PC-3 (cell line): Measurements from ENCODE around the gene ABCA5. TPM values are rescaled to one million over a fixed set of nuclear protein-coding genes. Genes with fewer than 3 reads are reported as not detected.

Experiments used
- ATAC-seq: fragments of 200-7000 bp; cut with Tn5 transposase; 2 replicates; pipeline ENCODE4 v1.9.1; 2020; ENCODE audit warnings: mild to moderate bottlenecking, moderate library complexity
- BruUV-seq: library from RNA; stranded (reverse); fragments of 400-500 nt; replicated peaks from 2 replicates; lab custom pipeline; 2021; lab: Mats Ljungman, UMichigan
- CTCF ChIA-PET: fragments of 300-600 bp; sonication (Branson Sonifier 250); formaldehyde crosslinking; loops from one replicate; lab custom pipeline; 2022; ENCODE audit warnings: antibody characterized with exemption; lab: Charles Lee
- POLR2A ChIA-PET: fragments of 300-600 bp; sonication (Branson Sonifier 250); formaldehyde crosslinking; loops from one replicate; lab custom pipeline; 2022; ENCODE audit warnings: antibody characterized with exemption; ENCODE audit not compliant: unreplicated experiment; lab: Charles Lee
- DNase-seq: peaks from one replicate; pipeline ENCODE4 v3.0.0-alpha.2; 2015
- H2AFZ ChIP-seq: fragments of 300-600 bp; sonication (generic); 2 replicates; pipeline ENCODE4 v1.6.0; 2016; ENCODE audit warnings: antibody characterized with exemption, low read length
- H3F3A ChIP-seq: fragments of 300-600 bp; sonication (generic); one replicate; pipeline ENCODE4 v1.6.0; 2017; ENCODE audit warnings: antibody characterized with exemption, low read length, control low read depth, mild to moderate bottlenecking; ENCODE audit not compliant: unreplicated experiment
- H3K27ac ChIP-seq: fragments of 300-600 bp; sonication (generic); 2 replicates; pipeline ENCODE4 v1.5.1; 2016; ENCODE audit warnings: mild to moderate bottlenecking, low read length
- H3K27me3 ChIP-seq: fragments of 300-600 bp; sonication (generic); 2 replicates; pipeline ENCODE4 v1.6.1; 2016; ENCODE audit warnings: low read length, mixed read lengths
- H3K36me3 ChIP-seq: fragments of 300-600 bp; sonication (generic); 2 replicates; pipeline ENCODE4 v1.6.1; 2016; ENCODE audit warnings: low read depth, mixed run types, low read length, mixed read lengths
- H3K4me1 ChIP-seq: fragments of 300-600 bp; sonication (generic); 2 replicates; pipeline ENCODE4 v1.5.1; 2016; ENCODE audit warnings: low read length; ENCODE audit not compliant: insufficient read depth
- H3K4me2 ChIP-seq: fragments of 300-600 bp; sonication (generic); 2 replicates; pipeline ENCODE4 v1.6.0; 2016; ENCODE audit warnings: low read length
- H3K4me3 ChIP-seq: fragments of 300-600 bp; sonication (generic); 2 replicates; pipeline ENCODE4 v1.5.1; 2016; ENCODE audit warnings: mild to moderate bottlenecking, low read length, mixed read lengths
- H3K79me2 ChIP-seq: fragments of 300-600 bp; sonication (generic); 2 replicates; pipeline ENCODE4 v1.6.1; 2017; ENCODE audit warnings: low read length, mixed read lengths
- H3K9ac ChIP-seq: fragments of 300-600 bp; sonication (generic); 2 replicates; pipeline ENCODE4 v1.6.0; 2016; ENCODE audit warnings: mild to moderate bottlenecking, low read length
- H3K9me2 ChIP-seq: fragments of 300-600 bp; sonication (generic); replicated peaks from 2 replicates; pipeline ENCODE4 v1.6.1; 2016; ENCODE audit warnings: mixed run types, low read length, mixed read lengths
- H3K9me3 ChIP-seq: fragments of 300-600 bp; sonication (generic); 2 replicates; pipeline ENCODE4 v1.6.1; 2016; ENCODE audit warnings: low read length, mixed read lengths
- H4K20me1 ChIP-seq: fragments of 300-600 bp; sonication (generic); 2 replicates; pipeline ENCODE4 v1.6.1; 2016; ENCODE audit warnings: low read length, mixed read lengths
- EZH2 ChIP-seq: fragments of 300-600 bp; sonication (generic); IDR thresholded peaks from one replicate; pipeline ENCODE4 v1.6.1; 2017; ENCODE audit warnings: antibody characterized with exemption, mild to moderate bottlenecking, low read length; ENCODE audit not compliant: unreplicated experiment
- EZH2phosphoT487 ChIP-seq: fragments of 300-600 bp; sonication (generic); IDR thresholded peaks from 2 replicates; pipeline ENCODE4 v1.6.1; 2018; ENCODE audit warnings: mild to moderate bottlenecking, antibody characterized with exemption, low read length, borderline replicate concordance
- intact Hi-C: fragments of 100-400 bp; cut with micrococcal nuclease; formaldehyde crosslinking; loops from 2 replicates; pipeline ENCODE4 v1.9.0; 2023
- total RNA-seq: library from RNA; depleted of rRNA; stranded (reverse); fragments of >200 nt; gene quantifications from 2 replicates; pipeline ENCODE4 v1.2.3, GENCODE V29; 2014
- TF ChIP-seq, protein P1 (sequence below): fragments of 300-600 bp; sonication (generic); conservative IDR thresholded peaks from 2 replicates; pipeline ENCODE4 v1.5.1; 2017; ENCODE audit warnings: antibody characterized with exemption, low read depth, mild to moderate bottlenecking, low read length

Gene ABCA5
- total RNA-seq, 1 experiment from 2014 or later, result 7.0 TPM

DNA sequence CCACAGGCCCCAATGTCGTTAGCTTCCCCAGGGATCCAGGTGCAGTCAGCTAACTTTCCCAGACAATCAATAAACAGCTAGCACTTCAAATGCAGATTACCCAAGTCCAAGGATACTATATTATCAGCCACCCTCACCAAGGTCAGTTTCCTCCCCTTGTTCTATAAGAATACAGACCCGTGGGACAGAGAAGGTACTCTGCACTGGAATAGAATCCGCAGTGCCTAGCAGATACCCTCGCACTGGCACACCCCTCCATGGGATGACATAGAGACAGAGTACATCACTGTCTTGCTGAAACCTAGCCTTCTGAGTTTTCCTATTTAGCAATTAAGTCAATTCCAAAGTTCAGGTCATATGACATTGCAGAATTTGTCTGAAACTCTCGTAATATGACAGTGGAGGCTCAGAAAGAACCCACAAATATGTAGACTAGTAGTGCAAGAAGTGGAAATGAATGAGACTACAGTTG, 58.4 kb downstream of the ABCA5 start:
- TF ChIP-seq EZH2 (no peak), EZH2phosphoT487 (no peak)
- TF ChIP-seq, protein P1, sequence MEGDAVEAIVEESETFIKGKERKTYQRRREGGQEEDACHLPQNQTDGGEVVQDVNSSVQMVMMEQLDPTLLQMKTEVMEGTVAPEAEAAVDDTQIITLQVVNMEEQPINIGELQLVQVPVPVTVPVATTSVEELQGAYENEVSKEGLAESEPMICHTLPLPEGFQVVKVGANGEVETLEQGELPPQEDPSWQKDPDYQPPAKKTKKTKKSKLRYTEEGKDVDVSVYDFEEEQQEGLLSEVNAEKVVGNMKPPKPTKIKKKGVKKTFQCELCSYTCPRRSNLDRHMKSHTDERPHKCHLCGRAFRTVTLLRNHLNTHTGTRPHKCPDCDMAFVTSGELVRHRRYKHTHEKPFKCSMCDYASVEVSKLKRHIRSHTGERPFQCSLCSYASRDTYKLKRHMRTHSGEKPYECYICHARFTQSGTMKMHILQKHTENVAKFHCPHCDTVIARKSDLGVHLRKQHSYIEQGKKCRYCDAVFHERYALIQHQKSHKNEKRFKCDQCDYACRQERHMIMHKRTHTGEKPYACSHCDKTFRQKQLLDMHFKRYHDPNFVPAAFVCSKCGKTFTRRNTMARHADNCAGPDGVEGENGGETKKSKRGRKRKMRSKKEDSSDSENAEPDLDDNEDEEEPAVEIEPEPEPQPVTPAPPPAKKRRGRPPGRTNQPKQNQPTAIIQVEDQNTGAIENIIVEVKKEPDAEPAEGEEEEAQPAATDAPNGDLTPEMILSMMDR, result no peak
- no TSS peak for BruUV-seq
- Histone ChIP-seq H3K9me2 (no peaks in the 10 kb centered on the region), H4K20me1 (no peaks in the 10 kb centered on the region), H3F3A (peaks cover 12% of the 10 kb centered on the region), H3K4me2 (peak overlapping the region; percentile 77), H3K27me3 (no peaks in the 10 kb centered on the region), H3K9ac (no peak overlapping the region), H3K79me2 (no peaks in the 10 kb centered on the region), H3K4me1 (peaks cover 36% of the 10 kb centered on the region), H3K4me3 (peak overlapping the region; percentile 49), H2AFZ (peak overlapping the region; percentile 32; the same call in 1 of the 2 replicates), H3K27ac (peak overlapping the region; percentile 52), H3K36me3 (no peaks in the 10 kb centered on the region), H3K9me3 (no peaks in the 10 kb centered on the region)
- ATAC-seq (no peak), DNase-seq (peak; percentile 28)
- ChIA-PET CTCF (no interaction called here), POLR2A (interaction anchor here (0.6 kb wide), 1 partner anchor 58 kb away, joined by 5 read pairs; the partner anchor contains the start of gene ABCA5)
- intact Hi-C loops, result loop anchor here (1.0 kb wide), 1 partner anchor 19 kb away; no protein-coding TSS in a partner anchor

DNA sequence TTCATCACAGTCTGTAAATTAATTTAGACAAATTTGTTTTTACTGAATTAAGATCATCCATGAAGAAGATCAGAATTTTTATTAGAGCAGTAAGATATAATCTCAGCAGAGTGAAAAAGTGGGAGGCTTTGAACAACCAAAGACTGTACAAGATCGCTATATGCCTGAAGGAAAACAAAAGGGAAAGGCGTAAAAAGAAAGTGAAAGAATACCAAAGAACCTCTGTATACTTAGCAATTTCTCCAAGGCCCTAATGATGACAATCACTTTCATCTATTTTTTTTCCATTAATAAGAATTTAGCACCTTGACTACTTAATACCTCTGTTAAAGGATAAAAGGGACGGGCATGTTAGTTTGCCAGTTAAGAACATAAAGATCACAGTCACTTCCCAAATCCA, 59.7 kb downstream of the ABCA5 start:
- H3K9me3 ChIP-seq, result no peaks in the 10 kb centered on the region
- H3K4me3 ChIP-seq, result no peak overlapping the region
- 0 out of 2 replicates have a peak overlapping the region, but pooled peaks have one; percentile 15 for H2AFZ ChIP-seq
- H3K79me2 ChIP-seq, result no peaks in the 10 kb centered on the region
- H4K20me1 ChIP-seq, result no peaks in the 10 kb centered on the region
- no peaks in the 10 kb centered on the region for H3K9me2 ChIP-seq
- no peaks in the 10 kb centered on the region for H3K27me3 ChIP-seq
- no peaks in the 10 kb centered on the region for H3K36me3 ChIP-seq
- peaks cover 12% of the 10 kb centered on the region for H3F3A ChIP-seq
- H3K9ac ChIP-seq, result no peak overlapping the region
- no peak for DNase-seq
- CTCF ChIA-PET, result no interaction called here
- H3K4me2 ChIP-seq, result peak overlapping the region; percentile 21; the same call in 1 of the 2 replicates
- intact Hi-C loops, result no loop called here
- H3K4me1 ChIP-seq, result peaks cover 36% of the 10 kb centered on the region
- POLR2A ChIA-PET, result no interaction called here
- H3K27ac ChIP-seq, result no peak overlapping the region
- no peak for ATAC-seq
- TF ChIP-seq, protein P1, result no peak
- no peak for TF ChIP-seq EZH2
- TF ChIP-seq EZH2phosphoT487, result no peak
- no TSS peak for BruUV-seq

DNA sequence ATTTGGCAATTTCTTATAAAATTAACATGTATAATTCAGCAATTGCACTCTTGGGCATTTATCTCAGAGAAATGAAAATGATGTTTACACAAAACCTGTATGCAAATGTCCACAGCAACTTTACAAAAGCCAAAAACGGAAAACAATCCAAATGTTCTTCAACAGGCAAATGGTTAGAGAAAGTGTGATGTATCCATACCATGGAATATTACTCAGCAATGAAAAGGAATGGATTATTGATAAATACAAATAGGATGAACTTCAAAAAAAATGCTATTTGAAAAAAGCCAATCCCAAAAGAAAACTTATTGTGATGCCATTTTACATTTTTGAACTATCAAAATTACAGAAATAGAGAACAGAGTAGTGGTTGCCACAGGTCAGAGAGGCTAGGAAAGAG, 61.1 kb downstream of the ABCA5 start:
- ChIA-PET CTCF (no interaction called here), POLR2A (no interaction called here)
- ATAC-seq (no peak), DNase-seq (no peak)
- Histone ChIP-seq H3K36me3 (no peaks in the 10 kb centered on the region), H3K9ac (no peak overlapping the region), H3K79me2 (no peaks in the 10 kb centered on the region), H3K4me1 (peaks cover 36% of the 10 kb centered on the region), H3K4me2 (no peak overlapping the region), H3K9me2 (no peaks in the 10 kb centered on the region), H3K27me3 (no peaks in the 10 kb centered on the region), H4K20me1 (no peaks in the 10 kb centered on the region), H3K9me3 (no peaks in the 10 kb centered on the region), H3F3A (peaks cover 12% of the 10 kb centered on the region), H3K4me3 (no peak overlapping the region), H3K27ac (no peak overlapping the region), H2AFZ (no peak overlapping the region)
- BruUV-seq, result no TSS peak
- intact Hi-C loops, result no loop called here
- TF ChIP-seq, protein P1, result no peak
- no peak for TF ChIP-seq EZH2phosphoT487
- no peak for TF ChIP-seq EZH2
